PC-3 (cell line): ENCODE results near the gene ZDHHC22.

Experiments used
- CTCF ChIP-seq: fragments of 300-600 bp; sonication (generic); conservative IDR thresholded peaks from 2 replicates; pipeline ENCODE4 v1.5.1; 2017; ENCODE audit warnings: antibody characterized with exemption, low read depth, mild to moderate bottlenecking, low read length
- EZH2 ChIP-seq: fragments of 300-600 bp; sonication (generic); IDR thresholded peaks from one replicate; pipeline ENCODE4 v1.6.1; 2017; ENCODE audit warnings: antibody characterized with exemption, mild to moderate bottlenecking, low read length; ENCODE audit not compliant: unreplicated experiment
- EZH2phosphoT487 ChIP-seq: fragments of 300-600 bp; sonication (generic); IDR thresholded peaks from 2 replicates; pipeline ENCODE4 v1.6.1; 2018; ENCODE audit warnings: mild to moderate bottlenecking, antibody characterized with exemption, low read length, borderline replicate concordance

GRCh38 chr14:77123381-77124325, 17.9 kb downstream of the ZDHHC22 start:
- no peak for TF ChIP-seq CTCF
- TF ChIP-seq EZH2phosphoT487, result no peak
- TF ChIP-seq EZH2, result no peak
